AG04450 (cell line): ENCODE data around the gene ARHGEF10L. TPM values are rescaled to one million over a fixed set of nuclear protein-coding genes. Genes with fewer than 3 reads are reported as not detected.

Source experiments
- CTCF ChIA-PET: fragments of 300-600, 350-600 bp; formaldehyde crosslinking; extraction: SDS; loops from one replicate; lab custom pipeline; 2022; ENCODE audit warnings: antibody characterized with exemption, inconsistent platforms; lab: Charles Lee
- POLR2A ChIA-PET: fragments of 350-600 bp; formaldehyde crosslinking; extraction: SDS; loops from one replicate; lab custom pipeline; 2021; ENCODE audit warnings: antibody characterized with exemption, inconsistent platforms; lab: Yijun Ruan, JAX
- DNase-seq: peaks from one replicate; pipeline ENCODE4 v3.0.0-alpha.2; 2011; ENCODE audit warnings: low read depth, low spot score
- H3K27ac ChIP-seq: one replicate; pipeline ENCODE4 v1.5.1; 2012; ENCODE audit warnings: low read depth, low read length, control low read depth
- H3K27me3 ChIP-seq: one replicate; pipeline ENCODE4 v1.6.0; 2012; ENCODE audit warnings: low read length; ENCODE audit not compliant: control insufficient read depth, insufficient read depth
- H3K4me3 ChIP-seq: 2 replicates; pipeline ENCODE4 v1.5.1; 2011; ENCODE audit warnings: mild to moderate bottlenecking, low read depth, low read length, control low read depth
- H3K9me3 ChIP-seq: 2 replicates; pipeline ENCODE4 v1.5.1; 2012; ENCODE audit warnings: low read length; ENCODE audit not compliant: control insufficient read depth, insufficient read depth
- CTCF ChIP-seq: IDR thresholded peaks from 2 replicates; pipeline ENCODE4 v1.5.1; 2011; ENCODE audit warnings: low read depth, low read length, control low read depth, inconsistent platforms
- polyA plus RNA-seq: library from polyadenylated mRNA; depleted of rRNA; stranded (reverse); fragments of >200 nt; gene quantifications from 2 replicates; pipeline ENCODE4 v1.2.3, GENCODE V29; 2011

The ARHGEF10L gene
- polyA plus RNA-seq, 1 experiment: 5.7 TPM

DNA sequence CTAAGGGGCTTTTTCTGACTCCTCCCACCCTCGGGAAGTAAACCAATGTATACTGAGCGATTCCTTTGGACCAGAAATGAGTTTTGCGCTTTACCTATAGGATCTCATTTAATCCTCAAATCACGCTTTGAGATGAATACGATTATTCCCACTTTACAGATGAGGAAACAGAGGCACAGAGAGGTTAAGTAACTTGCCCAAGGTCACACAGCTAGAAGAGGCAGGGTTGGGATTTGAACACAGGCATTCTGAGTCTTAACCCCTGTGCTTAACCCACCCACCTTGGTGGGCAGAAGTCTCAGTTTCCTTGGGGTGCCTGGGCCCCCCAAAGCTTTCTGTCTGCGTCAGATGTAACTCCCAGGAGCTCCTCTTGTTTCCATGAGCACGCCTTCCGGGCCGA is 129.8 kb downstream of the ARHGEF10L start:
- Histone ChIP-seq H3K4me3 (no peak overlapping the region), H3K9me3 (no peaks in the 10 kb centered on the region; the same call in 1 of the 2 replicates), H3K27me3 (no peaks in the 10 kb centered on the region), H3K27ac (no peak overlapping the region)
- ChIA-PET CTCF (interaction anchor here (1.2 kb wide), 1 partner anchor 175 kb away, joined by 3 read pairs; no protein-coding TSS in a partner anchor), POLR2A (no interaction called here)
- TF ChIP-seq CTCF: no peak
- no peak for DNase-seq

DNA sequence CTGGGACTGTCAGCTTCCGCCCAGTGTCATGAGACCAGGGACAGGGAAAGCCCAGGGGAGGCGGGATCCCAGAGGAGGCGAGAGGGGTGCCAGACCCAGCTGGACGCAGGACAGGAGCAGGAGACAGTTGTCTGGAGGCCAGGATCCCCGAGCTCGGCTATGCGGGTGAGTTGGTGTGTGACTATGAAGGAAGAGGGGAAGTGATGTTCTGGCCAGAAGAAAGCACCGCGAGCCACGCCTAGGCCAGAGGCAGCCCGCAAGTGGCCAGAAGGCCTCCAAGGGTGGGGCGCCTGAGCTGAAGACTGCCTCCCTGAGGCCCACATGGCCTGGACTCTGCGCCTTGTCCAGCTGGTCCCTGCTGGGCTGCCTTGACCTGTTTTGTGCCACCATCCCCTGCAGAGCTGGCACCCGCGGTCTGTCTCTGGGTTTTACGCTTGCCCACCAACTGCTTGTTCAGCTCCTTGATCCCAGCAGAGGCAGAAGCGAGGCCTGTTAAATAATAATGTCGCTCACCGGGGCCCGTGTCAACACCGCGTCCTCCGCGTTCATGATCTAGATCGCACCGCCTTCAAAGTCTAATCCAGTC is 130.5 kb downstream of the ARHGEF10L start:
- H3K9me3 ChIP-seq: no peaks in the 10 kb centered on the region; the same call in 1 of the 2 replicates
- no peaks in the 10 kb centered on the region for H3K27me3 ChIP-seq
- no peak for DNase-seq
- no peak overlapping the region for H3K4me3 ChIP-seq
- ChIA-PET CTCF (interaction anchor here (0.7 to 1.6 kb wide), 3 partner anchors 9 to 175 kb away, joined by 3 to 5 read pairs (median 5); no protein-coding TSS in a partner anchor), POLR2A (no interaction called here)
- no peak overlapping the region for H3K27ac ChIP-seq
- TF ChIP-seq CTCF: no peak

DNA sequence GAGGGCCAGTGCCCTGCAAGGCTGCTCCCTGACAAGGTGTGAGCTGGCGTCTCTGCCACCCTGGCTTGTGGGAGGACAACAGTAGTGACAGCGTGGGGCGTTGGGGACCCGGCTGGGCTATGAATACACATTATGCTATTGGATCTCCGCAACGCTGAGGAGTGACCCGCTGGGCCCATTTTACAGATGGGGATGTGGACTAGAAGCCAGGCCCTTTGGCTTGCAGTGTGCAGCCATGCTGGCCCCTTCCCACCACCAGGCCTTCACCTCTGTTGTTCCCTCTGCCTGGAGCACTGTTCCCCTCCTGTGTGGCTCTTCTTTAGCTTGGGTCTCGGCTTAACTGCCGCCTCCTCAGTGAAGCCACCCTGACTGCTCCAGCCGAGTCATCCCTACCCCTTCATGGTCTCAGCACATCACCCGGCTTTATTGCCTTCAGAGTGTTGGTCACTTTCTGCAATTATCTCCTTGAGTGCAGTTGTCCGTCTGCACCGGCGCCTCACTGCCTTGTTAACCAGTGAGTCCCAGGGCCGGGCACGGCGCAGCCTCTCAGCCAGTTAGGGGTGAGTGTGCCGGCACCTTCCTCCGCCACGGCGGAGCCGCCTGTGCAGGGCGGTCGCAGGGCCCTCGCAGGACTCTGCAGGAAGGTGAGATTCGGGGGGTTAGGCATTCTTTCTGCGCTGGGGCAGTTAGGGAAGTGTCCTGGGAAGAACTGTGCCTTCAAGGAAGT is 131.3 kb downstream of the ARHGEF10L start:
- ChIA-PET CTCF (interaction anchor here (0.7 to 1.6 kb wide), 2 partner anchors 10 to 62 kb away, joined by 5 read pairs; no protein-coding TSS in a partner anchor), POLR2A (no interaction called here)
- Histone ChIP-seq H3K27me3 (no peaks in the 10 kb centered on the region), H3K9me3 (no peaks in the 10 kb centered on the region), H3K27ac (no peak overlapping the region), H3K4me3 (no peak overlapping the region)
- no peak for DNase-seq
- no peak for TF ChIP-seq CTCF

DNA sequence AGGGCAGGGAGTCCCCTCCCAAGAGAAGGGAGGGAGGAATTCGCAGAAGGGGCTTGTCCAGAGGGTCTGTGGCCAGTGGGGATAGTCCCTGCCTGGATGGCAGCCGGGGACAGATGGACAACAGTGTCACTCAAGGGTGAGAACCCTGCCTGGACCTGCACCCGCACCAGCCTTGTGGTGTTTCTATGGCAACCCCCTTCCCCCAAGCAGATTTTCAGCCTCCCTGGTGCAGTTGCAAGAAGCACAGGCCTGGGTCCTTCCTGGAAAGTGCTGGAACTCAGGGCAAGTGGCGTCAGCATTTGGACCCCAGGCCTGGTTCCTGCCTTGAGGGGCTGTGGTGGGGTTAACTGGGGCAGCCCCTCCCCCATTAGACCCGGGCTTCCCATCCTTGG is 131.8 kb downstream of the ARHGEF10L start:
- no peak for DNase-seq
- Histone ChIP-seq H3K27ac (no peak overlapping the region), H3K27me3 (no peaks in the 10 kb centered on the region), H3K9me3 (no peaks in the 10 kb centered on the region), H3K4me3 (no peak overlapping the region)
- ChIA-PET POLR2A (no interaction called here), CTCF (interaction anchor here (1.6 kb wide), 1 partner anchor 10 kb away, joined by 5 read pairs; no protein-coding TSS in a partner anchor)
- TF ChIP-seq CTCF: no peak

DNA sequence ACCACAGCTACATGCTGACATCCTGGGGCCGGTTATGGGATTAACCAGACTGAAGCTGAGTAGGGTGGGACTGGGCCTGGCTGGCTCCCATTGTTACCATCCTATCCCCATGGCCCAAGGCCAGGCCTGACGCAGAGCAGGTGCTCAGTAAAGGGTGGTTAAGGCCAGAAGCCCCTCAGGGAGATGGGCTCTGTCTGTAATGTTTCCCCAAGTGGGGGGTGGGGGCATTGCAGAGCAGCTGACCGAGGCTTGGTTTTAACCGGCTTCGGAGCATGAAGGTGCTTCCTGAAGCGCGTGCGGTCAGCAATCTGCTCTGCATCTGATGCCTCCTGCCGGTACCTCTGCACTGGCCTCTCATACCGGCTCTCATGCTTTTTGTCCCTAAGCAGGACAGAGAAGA is 132.2 kb downstream of the ARHGEF10L start:
- H3K27me3 ChIP-seq: no peaks in the 10 kb centered on the region
- ChIA-PET POLR2A (no interaction called here), CTCF (interaction anchor here (0.6 to 2.7 kb wide), 2 partner anchors 10 to 32 kb away, joined by 5 to 8 read pairs; no protein-coding TSS in a partner anchor)
- no peak for DNase-seq
- no peak overlapping the region for H3K27ac ChIP-seq
- no peak for TF ChIP-seq CTCF
- H3K9me3 ChIP-seq: no peaks in the 10 kb centered on the region
- no peak overlapping the region for H3K4me3 ChIP-seq
